GM21423 (cell line): ENCODE results near the gene ZFPM1.
"Not testable (repeated sequence)": the region's sequence is repeated elsewhere in the genome, so short reads cannot be mapped to it uniquely, and the experiment has no call there.

Source experiments
- ATAC-seq: cut with Tn5 transposase; IDR thresholded peaks from one replicate; pipeline ENCODE4 v1.9.1; 2021; ENCODE audit warnings: mild to moderate bottlenecking, moderate library complexity; ENCODE audit not compliant: unreplicated experiment

ZFPM1 gene

DNA sequence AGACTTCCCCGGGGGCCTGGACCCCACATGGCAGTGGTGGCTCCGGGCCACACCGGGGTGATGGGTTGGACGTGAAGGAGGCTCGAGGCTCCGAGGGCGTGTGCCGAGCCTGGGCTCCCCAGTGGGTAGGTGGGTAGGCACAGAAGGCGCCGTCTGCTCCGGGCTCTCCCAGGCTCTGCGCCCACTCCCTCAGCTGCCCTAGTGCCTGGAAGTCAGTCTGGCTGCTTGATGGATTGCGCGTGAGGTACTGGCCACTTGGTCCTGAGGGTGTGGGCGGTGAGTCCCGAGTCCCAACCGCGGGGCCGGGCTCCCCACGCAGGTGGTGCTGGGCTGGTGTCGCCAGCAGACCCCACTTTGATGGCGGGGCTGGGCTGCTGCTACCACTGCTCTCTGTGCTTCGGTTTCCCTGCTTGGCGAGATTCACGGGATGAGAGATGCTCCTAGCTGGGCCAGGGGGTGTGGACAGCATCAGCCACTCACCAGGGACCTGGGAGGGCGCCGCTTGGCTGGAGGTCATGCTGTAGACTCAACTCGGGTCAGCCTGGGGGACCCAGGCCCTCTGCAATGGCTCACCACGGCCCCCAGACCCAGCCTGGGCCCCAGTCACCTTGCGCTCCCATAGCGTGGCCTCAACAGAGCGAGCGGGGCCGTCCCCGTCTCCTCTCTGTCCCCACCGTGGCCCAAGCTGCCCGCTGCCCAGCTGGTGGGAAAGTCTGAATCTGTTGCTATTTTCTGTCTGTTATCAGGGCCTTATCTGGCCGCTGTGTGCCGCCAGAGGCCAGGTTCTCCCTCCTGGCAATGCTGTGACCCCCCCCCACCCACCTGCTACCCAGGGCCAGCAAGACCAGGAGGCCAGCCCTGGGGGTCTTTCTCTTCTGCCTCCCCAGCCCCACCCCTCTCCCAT, 26.1 kb downstream of the ZFPM1 start:
- no peak for ATAC-seq

DNA sequence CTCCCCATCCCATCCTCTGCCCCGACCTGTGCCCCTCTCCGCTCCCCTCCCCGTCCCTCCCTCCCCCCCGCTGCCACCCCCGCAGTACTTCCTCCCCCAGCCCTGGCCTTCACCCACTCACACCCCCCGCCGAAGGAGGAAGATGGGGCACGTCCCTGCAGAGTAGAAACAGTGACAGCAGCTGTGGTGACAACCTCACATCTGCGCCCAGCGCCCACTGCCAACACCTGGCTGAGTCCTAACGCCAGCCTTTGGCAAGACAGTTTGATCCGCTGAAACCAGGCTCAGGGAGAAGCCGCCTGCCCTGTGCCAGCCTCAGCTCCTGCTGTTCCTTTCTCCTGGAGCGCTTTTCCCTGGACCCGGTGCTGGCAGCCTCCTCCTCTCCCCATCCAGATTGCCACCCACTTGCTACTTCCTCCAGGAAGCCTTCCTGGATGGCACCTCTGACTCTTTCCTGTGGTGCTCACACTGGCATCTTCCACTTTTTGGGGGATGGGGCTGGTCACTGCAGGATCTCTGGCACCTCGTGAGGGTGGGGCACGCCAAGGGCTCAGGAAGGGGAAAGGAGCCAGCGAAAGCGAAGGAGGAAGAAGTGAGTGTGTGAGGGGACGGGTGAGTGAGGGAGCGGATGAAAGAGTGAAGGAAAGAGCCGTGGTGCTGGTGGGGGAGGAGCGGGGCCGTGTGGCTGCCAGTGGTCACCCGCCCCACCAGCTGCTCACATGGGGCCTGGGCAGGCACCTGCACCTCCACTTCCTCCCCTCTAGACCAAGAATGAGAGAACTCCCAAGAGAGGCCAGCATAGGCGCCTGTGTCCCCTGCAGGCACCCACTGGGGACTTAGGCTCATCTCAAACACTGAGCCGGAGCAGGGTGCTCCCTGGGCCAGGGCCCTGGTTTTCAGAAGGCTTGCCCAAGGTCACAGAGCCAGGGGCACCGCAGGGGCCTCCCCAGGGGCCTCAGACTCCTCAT, 27.0 kb downstream of the ZFPM1 start:
- ATAC-seq, result peak; percentile 62

DNA sequence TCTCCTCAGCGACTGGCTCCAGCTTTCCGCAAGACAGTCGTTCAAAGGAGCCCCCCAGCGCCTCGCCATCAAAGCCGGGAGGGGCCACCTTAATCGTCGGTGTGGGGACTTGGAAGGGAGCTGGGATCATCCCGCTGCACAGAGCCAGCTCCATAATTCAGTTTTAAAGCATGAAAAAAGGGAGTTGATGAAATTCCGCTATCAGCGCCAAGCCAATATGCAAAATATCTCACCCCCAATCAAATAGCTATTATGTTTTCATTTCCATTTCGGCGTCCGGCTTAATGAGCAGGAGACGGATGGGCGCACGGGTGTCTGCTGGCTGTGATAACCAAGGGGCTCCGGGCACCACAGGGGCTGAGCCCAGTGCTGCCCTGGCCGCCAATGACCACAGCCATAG, 27.7 kb downstream of the ZFPM1 start:
- ATAC-seq, result no peak

DNA sequence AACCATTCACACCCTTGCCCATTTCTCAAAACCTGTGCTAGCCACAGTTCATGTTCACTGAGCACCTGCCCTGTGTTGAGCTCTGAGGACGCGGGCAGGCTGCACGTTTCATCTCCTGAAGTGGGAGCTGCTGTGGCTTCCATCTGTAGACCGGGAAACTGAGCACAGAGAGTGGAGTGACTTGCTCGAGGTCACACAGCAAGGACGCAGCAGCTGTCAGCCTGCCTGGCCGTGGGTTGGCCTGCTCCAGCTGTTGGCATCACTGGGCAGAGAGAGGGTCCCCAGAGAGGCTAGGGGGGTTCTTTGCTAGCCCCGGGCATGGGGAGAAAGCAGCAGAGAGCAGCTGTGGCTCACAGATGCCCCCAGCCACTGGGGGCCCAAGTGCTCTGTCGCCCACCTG, 28.8 kb downstream of the ZFPM1 start:
- no peak for ATAC-seq

DNA sequence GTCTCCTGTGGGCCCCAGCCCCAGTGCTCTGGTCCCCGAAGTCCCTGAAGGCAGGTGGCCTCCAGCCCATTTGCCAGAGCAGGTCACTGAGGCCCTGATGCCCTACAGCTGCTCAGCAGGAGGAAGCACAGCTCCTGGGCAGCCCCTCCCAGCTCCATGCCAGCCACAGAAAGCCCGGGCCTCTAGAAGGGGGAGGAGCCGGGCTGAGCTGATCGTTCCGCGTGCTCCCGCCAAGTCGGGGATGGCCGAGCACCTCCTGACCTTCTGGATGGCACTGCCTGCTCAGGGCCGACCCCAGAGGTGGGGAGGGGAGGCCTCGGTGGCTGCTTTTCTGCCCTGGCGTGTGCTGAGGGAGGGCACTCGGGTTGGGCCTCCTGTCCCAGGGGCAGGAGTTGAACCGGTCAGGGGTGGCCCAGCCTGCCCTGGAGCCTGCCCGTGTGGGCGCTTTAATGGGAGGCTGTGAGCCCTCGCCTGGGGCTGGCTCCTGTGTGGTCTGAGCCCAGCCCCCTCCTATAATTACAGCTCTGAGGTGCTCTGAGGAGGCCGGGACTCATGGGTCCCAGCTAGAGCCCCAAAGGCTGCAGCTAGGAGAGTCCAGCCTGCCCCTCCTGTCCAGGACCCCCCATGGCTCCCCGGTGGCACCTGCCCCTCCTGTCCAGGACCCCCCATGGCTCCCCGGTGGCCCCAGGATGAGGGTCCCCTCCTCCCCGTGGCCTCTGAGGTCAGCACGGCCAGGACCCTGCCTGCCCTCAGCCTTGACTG, 29.7 kb downstream of the ZFPM1 start:
- no peak for ATAC-seq

DNA sequence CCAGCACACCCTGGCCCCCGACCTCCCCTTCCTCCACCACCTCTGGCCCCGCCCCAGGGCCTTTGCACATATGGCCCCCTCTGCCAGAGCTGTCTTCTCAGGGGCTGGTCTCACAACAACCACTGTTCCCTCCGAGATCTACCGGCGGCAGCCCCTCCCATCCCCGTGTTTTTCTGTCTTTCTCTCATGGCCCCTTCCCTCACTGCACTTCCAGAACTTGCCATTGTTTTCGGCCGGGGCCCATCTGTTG, 30.2 kb downstream of the ZFPM1 start:
- ATAC-seq, result no peak

DNA sequence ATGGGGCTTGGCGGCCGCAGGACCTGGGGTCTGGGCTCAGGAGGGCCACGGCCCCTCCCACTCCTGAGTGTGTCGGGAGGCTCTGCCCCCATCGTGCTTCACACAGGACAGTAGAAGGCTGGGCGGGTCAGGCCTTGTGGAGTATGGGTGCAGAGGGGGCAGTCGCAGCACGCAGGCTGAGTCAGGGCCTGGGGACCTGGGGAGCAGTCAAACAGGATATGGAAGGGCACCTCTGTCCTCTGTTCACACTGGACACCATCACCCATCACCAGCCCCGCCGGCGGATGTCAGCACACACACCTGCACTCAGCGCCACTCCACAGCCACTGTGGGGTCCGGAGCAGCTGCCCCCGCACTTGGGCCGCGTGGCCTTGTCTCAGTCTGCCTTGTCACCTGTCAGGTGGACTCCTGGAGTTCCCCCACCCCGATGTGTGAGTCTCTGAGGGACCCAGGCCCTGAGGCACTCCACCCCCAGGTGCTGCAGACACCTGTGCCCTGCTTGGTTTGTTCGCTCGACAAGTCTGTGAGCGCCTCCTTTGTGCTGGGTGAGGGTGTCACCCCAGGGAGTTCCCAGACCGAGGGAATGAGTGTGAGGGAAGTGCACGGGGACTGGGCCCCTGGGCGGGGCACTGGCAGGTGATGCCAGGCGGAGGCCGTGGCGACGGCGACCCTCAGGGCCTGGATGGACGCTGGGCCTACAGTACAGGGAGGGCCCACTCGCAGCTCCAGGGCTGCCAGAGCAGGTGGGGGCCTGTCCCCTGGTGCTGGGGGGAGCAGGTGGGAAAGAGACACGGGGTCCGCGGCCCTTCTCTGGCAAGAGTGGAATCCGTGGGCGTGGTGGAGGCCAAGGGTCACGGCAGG, 31.7 kb downstream of the ZFPM1 start:
- ATAC-seq, result no peak

DNA sequence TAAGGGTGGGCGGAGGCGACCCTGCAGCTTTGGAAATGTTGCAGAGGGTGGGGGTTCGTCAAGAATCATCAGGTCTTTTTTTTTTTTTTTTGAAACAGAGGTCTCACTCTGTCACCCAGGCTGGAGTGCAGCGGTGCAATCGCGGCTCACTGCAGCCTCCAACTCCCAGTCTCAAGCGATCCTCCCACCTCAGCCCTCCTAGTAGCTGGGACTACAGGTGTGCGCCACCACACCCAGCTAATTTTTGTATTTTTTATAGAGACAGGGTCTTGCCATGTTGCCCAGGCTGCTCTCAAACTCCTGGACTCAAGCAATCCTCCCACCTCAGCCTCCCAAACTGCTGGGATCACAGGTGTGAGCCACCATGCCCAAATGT, 32.3 kb downstream of the ZFPM1 start:
- ATAC-seq, result not testable (repeated sequence)

DNA sequence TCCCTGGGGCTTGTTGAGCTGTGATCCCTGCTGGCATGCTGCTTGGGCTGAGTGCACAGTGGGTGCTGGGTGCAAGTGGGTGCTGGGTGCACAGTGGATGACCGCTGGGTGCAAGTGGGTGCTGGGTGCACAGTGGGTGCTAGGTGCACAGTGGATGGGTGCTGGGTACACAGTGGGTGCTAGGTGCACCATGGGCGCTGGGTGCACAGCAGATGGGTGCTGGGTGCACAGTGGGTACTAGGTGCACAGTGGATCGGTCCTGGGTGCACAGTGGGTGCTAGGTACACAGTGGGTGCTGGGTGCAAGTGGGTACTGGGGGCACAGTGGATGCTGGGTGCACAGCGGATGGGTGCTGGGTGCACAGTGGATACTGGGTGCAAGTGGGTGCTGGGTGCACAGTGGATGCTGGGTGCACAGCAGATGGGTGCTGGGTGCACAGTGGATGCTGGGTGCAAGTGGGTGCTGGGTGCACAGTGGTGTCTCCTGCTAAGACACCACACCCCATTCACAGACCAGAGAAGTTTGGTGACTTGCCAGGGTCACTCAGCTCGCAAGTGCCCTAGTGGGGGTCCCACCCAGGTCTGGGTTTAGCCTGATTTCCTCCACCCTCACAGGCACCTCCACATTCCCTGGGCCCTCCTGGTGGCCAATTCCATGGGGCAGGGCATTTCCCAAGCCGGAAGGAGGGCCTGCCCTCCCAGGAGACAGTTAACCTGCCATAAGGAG, 33.5 kb downstream of the ZFPM1 start:
- ATAC-seq, result no peak

DNA sequence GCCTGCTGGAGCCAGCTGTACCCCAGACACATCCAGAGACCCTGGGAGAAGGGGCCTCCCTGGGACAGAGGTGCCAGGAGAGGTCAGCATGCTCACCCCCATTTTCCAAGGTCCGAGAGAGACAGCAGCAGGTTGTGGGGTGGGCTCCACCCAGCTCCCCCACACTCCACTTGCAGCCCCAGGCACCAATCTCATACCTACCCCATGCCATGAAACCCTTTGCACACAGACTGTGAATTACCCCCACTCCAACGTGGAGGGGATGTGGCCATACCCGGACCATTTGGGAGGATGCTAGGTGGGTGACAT, 34.0 kb downstream of the ZFPM1 start:
- ATAC-seq, result no peak

DNA sequence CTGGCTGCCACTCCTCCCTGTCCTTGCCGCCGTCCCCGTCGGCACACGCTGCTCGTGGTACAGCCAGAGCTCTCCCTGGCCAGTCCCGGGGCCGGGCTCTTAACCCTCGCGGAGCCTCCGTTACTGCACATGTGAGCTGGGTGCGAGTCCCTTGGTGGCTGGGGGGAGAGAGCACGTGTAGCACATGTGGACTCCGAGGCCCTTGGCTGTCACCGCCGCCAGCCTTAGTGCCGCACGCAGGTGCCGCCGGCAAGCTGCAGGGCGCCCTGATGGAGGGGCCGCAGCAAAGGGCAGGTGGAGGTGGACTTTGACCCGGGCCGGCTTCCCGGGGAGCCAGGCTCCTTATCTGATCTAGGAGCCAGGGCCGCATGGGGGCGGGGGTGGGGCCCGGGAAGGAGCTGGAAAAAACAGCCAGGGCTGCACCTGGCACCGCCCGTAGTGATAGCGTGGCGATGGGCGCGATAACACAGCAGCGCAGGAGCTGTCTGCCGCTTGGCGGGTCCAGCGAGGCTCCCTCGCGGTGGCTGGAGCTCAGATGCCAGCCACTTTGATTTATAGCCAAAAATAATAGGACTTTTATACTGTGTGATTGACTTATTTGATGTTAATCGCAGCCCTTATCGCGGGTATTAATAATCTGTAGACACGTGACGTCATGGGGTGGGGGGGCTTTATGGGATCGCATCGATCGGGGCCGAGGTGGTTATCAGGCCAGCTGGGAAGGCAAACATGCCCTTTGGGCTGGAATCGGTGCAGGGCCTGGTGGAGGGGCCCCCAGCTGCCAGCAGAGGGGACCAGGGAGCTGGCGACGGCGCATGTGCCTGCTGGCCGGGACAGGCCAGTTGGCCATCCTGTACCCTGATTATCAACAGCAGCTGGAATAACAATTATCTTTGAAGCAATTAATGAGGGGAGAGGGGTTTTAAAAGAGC, 35.1 kb downstream of the ZFPM1 start:
- ATAC-seq, result no peak

DNA sequence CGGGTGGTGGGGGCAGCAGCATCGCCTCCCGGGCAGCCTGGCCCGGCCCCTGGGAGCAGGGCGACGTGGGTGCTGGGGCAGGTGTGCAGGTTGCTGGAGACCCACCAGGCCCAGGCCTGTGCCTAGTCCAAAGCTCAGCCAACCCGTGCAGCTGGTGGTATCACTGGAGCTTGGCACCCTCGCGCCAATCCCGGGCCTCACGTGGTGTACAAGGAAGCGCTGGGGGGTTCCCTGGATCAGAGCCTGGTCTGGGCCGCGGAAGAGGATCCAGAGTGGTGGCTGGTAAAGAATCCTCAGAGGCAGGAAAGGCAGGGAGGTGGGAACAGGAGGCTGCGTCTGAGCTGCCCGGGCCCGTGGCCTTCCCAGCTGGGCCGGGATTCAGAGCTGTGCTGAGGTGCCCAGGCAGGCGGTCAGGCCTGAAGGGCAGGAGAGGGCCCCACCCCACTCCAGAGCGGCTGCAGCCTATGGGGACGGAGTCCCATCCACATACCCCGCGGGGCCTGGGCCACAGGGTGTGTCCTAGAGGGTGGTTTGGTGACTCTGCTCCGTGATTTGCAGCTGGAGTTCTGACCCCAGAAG, 36.2 kb downstream of the ZFPM1 start:
- ATAC-seq, result no peak

DNA sequence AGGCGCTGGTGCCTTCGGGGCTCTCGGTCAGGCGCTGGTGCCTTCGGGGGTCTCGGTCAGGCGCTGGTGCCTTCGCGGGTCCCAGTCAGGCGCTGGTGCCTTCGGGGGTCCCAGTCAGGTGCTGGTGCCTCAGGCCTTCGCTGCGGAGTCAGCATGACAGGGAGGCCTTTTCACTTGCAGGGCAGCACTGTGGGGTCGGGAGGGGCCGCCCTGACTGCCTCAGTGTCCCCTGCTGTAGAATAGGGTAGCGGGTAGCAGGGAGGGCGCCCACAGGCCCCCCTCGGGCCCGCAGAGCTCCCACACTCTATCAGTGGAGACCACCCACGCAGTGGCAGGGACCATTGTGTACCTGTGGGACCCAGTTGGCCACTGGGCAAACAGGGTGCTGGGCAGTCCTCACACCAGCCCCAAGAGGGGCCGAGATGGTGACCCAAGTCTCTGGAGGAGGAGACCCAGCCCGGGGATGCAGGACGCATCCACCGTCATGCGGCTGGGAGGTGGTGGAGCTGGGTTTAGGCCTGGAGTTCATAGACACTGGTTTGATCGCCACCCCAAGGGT, 38.0 kb downstream of the ZFPM1 start:
- no peak for ATAC-seq

DNA sequence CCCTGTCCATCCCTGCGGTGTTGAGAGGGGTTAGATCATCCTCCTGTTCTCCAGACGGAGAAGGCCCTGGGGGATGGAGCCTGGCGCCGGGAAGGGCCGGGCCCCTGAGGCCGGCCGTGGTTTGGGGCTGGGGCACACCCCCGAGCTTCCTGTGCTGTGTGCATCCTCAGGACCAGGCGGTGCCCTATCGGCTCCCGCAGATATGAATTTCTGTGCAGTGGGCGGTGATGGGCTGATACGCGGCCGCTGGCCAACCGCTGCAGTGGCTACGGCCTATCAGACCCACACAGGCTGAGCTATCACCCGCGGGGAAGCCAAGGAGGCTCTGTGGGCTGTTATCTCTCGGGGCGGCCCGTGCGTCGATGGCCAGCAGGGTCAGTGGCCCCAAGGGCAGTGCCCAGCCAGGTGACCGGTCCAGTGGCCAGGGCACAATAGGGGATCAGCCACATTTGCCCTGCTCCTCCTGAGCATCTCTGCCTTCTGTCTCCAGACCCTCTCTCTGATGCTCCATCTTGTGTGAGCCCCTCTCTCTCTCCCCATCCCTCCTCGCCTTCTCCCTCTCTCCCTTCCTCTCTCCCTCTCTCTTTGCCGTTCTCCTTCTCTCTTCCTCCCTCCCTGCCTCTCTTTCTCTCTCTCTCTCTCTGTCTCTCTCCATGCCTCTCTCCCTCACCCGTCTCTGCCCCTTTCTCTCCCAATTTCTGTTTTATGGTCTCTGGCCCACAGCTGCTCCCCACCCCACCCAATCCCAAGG, 38.7 kb downstream of the ZFPM1 start:
- ATAC-seq, result no peak

DNA sequence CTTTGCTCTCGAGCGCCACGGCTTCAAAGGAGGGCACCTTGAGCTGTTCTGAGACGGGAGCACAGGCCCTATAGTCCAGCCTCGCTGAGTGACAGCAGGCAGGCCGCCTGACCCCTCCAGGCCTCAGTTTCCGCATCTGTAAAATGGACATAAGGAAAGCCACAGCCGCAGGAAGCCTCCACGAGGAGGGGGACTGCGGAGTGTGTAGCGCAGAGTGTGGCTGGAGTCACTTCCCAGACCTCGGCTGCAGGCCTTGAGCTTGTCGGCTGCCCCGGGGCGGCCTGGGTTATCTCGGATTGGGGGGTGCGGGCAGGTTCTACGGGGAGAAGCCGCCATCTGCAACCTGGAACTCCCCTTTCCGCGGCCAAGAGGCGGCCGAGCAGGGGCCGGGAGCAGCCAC, 40.8 kb downstream of the ZFPM1 start:
- ATAC-seq, result no peak

DNA sequence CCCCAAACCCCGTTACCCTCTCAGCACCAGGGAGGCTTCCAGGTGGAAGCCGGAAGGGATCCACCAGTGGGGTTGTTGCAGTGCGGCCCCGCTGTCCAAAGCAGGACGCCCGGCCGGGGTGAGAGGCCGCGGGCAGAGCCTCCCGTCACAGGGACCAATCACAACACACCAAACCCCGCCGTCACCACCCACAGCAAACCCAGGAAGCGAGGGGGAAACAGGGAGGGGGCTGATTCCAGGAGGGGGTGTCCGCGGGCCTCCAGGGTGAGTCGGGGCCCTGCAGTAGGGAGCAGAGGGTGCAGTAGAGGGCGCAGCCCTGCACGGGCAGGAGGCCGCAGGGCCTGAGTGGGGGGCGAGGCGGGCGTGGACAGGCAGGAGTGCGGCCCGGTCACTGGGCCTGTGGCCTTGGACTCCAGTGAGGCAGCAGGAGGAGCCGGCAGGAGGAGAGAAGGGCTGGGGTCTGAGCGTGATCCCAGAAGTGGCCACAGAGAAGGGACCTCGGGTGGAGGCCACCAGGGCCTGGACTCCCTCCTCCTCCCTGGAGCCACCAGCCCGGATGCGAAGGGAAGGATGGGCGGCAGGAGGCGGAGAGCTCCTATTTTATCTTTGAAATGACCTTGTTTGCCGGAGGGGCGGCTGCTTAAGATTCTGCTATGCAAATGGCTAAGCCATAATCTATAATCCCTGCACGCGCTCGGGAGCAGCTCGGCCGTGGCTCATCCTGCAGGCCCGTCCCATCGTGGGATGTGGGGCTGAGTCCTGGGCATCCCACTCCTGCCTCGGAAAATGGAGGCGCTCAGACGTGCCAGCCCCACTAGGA, 41.5 kb downstream of the ZFPM1 start:
- ATAC-seq, result no peak
